PC-3 (cell line): ENCODE measurements around the gene RGMB.
"Not testable (repeated sequence)": the region's sequence is repeated elsewhere in the genome, so short reads cannot be mapped to it uniquely, and the experiment has no call there.

Experiments
- EZH2 ChIP-seq: fragments of 300-600 bp; sonication (generic); IDR thresholded peaks from one replicate; pipeline ENCODE4 v1.6.1; 2017; ENCODE audit warnings: antibody characterized with exemption, mild to moderate bottlenecking, low read length; ENCODE audit not compliant: unreplicated experiment
- EZH2phosphoT487 ChIP-seq: fragments of 300-600 bp; sonication (generic); IDR thresholded peaks from 2 replicates; pipeline ENCODE4 v1.6.1; 2018; ENCODE audit warnings: mild to moderate bottlenecking, antibody characterized with exemption, low read length, borderline replicate concordance
- TF ChIP-seq, protein P1 (sequence below): fragments of 300-600 bp; sonication (generic); conservative IDR thresholded peaks from 2 replicates; pipeline ENCODE4 v1.5.1; 2017; ENCODE audit warnings: antibody characterized with exemption, low read depth, mild to moderate bottlenecking, low read length

DNA sequence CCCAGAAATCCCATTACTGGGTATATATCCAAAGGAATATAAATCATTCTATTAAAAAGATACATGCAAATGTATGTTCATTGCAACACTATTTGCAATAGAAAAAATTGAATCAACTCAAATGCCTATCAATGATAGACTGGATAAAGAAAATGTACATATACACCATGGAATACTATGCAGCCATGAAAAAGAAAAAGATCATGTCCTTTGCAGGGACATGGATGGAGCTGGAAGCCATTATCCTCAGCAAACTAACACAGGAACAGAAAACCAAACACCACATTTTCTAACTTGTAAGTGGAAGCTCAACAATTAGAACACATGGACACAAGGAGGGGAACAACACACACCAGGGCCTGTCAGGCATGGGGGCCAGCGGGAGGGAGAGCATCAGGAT lies 25.2 kb upstream of the RGMB start:
- TF ChIP-seq, protein P1, sequence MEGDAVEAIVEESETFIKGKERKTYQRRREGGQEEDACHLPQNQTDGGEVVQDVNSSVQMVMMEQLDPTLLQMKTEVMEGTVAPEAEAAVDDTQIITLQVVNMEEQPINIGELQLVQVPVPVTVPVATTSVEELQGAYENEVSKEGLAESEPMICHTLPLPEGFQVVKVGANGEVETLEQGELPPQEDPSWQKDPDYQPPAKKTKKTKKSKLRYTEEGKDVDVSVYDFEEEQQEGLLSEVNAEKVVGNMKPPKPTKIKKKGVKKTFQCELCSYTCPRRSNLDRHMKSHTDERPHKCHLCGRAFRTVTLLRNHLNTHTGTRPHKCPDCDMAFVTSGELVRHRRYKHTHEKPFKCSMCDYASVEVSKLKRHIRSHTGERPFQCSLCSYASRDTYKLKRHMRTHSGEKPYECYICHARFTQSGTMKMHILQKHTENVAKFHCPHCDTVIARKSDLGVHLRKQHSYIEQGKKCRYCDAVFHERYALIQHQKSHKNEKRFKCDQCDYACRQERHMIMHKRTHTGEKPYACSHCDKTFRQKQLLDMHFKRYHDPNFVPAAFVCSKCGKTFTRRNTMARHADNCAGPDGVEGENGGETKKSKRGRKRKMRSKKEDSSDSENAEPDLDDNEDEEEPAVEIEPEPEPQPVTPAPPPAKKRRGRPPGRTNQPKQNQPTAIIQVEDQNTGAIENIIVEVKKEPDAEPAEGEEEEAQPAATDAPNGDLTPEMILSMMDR: not testable (repeated sequence)
- TF ChIP-seq EZH2, EZH2phosphoT487: not testable (repeated sequence)
